ENCODE data around the gene GLS2. TPM values are rescaled to one million over a fixed set of nuclear protein-coding genes. Genes with fewer than 3 reads are reported as not detected.
"Not testable (repeated sequence)": the region's sequence is repeated elsewhere in the genome, so short reads cannot be mapped to it uniquely, and the experiment has no call there.

The GLS2 gene
- total and polyA plus RNA-seq, 2 donors (not counting 1 experiment from before 2014, with no cell fraction given) = 0.03 to 0.17 TPM

DNA sequence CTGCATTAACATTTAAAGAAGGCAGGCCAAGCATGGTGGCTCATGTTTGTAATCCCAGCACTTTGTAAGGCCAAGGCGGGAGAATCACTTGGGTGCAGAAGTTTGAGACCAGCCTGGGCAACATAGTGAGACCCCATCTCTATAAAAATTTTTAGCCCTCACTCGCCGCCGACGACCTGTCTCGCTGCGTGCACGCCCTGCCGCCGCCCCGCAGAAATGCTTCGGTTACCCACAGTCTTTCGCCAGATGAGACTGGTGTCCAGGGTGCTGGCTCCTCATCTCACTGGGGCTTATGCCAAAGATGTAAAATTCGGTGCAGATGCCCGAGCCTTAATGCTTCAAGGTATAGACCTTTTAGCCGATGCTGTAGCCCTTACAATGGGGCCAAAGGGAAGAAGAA is 22.8 kb upstream of the GLS2 start:
- Histone ChIP-seq H3K36me3 (ENCODE audit: control insufficient read depth, insufficient read depth, low read length) (no peaks in the 10 kb centered on the region), H3K9ac (ENCODE audit: insufficient read depth, low read length) (no peak overlapping the region), H3K27me3 (ENCODE audit: control insufficient read depth, insufficient read depth, low read length) (no peaks in the 10 kb centered on the region), H3K9me3 (ENCODE audit: control insufficient read depth, insufficient read depth, low read depth, low read length) (no peaks in the 10 kb centered on the region), H2AFZ (ENCODE audit: low read length) (no peak overlapping the region), H3K4me2 (ENCODE audit: extremely low read depth, insufficient read depth, low read length) (no peak overlapping the region), H3K4me1 (ENCODE audit: control insufficient read depth, extremely low read depth, insufficient read depth, low read length) (no peaks in the 10 kb centered on the region), H3K4me3 (replicated peaks in 1 of 4; ENCODE audit: control extremely low read depth in 1 of 4, insufficient read depth in 1 of 4, low read depth in 3 of 4, low read length in 4 of 4) (no peak overlapping the region), H4K20me1 (ENCODE audit: control insufficient read depth, extremely low read depth, insufficient read depth, low read length) (no peaks in the 10 kb centered on the region), H3K79me2 (ENCODE audit: control insufficient read depth, insufficient read depth, low read length) (no peaks in the 10 kb centered on the region), H3K27ac (ENCODE audit: insufficient read depth, low read length) (no peak overlapping the region)
- TF ChIP-seq, protein P1, sequence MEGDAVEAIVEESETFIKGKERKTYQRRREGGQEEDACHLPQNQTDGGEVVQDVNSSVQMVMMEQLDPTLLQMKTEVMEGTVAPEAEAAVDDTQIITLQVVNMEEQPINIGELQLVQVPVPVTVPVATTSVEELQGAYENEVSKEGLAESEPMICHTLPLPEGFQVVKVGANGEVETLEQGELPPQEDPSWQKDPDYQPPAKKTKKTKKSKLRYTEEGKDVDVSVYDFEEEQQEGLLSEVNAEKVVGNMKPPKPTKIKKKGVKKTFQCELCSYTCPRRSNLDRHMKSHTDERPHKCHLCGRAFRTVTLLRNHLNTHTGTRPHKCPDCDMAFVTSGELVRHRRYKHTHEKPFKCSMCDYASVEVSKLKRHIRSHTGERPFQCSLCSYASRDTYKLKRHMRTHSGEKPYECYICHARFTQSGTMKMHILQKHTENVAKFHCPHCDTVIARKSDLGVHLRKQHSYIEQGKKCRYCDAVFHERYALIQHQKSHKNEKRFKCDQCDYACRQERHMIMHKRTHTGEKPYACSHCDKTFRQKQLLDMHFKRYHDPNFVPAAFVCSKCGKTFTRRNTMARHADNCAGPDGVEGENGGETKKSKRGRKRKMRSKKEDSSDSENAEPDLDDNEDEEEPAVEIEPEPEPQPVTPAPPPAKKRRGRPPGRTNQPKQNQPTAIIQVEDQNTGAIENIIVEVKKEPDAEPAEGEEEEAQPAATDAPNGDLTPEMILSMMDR (conservative IDR thresholded peaks at IDR 0.05 in 1 of 2, IDR thresholded peaks at IDR 0.05 in 1 of 2; ENCODE audit: low read depth in 1 of 2, low read length in 2 of 2) = no peak
- TF ChIP-seq EZH2 (IDR thresholded peaks at IDR 0.05; ENCODE audit: low read length, missing control alignments) = no peak
- DNase-seq (ENCODE audit: low read depth in 2 of 2) = no peak

DNA sequence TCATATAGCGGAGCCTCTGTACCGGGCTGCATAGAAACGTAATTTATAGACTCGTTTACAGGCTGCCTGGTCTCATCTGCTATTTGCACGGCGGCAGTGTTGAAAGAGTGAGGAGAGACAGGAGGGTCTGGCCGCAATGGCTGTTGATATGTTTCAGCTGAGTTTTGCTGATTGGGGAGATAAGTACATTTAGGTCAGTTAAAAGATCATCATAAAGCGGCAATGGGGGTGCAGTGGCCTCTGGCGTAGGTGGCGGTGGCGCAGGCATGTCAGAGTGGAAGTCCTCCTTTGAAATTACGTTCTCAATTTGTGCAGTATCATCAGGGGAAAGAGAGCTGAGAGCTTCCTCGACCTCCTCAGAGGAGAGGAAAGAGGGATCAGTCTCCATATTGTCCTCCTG is 11.9 kb upstream of the GLS2 start:
- not testable (repeated sequence) for H3K27me3 ChIP-seq (ENCODE audit: control insufficient read depth, insufficient read depth, low read length); H3K4me1 ChIP-seq (ENCODE audit: control insufficient read depth, extremely low read depth, insufficient read depth, low read length); H3K27ac ChIP-seq (ENCODE audit: insufficient read depth, low read length); H3K79me2 ChIP-seq (ENCODE audit: control insufficient read depth, insufficient read depth, low read length); H2AFZ ChIP-seq (ENCODE audit: low read length); H3K4me3 ChIP-seq (replicated peaks in 1 of 4; ENCODE audit: control extremely low read depth in 1 of 4, insufficient read depth in 1 of 4, low read depth in 3 of 4, low read length in 4 of 4); H3K9me3 ChIP-seq (ENCODE audit: control insufficient read depth, insufficient read depth, low read depth, low read length); H3K4me2 ChIP-seq (ENCODE audit: extremely low read depth, insufficient read depth, low read length); DNase-seq (ENCODE audit: low read depth in 2 of 2); H3K9ac ChIP-seq (ENCODE audit: insufficient read depth, low read length); H4K20me1 ChIP-seq (ENCODE audit: control insufficient read depth, extremely low read depth, insufficient read depth, low read length); H3K36me3 ChIP-seq (ENCODE audit: control insufficient read depth, insufficient read depth, low read length)

DNA sequence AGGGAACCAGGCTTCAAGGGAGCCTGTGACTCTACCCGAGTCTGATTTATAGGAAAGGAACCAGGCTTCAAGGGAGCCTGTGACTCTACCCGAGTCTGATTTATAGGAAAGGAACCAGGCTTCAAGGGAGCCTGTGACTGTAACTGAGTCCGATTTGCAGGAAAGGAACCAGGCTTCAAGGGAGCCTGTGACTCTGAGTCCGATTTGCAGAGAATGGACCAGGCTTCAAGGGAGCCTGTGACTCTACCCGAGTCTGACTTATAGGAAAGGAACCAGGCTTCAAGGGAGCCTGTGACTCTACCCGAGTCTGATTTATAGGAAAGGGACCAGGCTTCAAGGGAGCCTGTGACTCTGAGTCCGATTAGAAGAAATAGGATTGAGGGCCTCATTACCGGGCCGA is 11.5 kb upstream of the GLS2 start:
- H3K79me2 ChIP-seq (ENCODE audit: control insufficient read depth, insufficient read depth, low read length); H3K36me3 ChIP-seq (ENCODE audit: control insufficient read depth, insufficient read depth, low read length); H3K4me3 ChIP-seq (replicated peaks in 1 of 4; ENCODE audit: control extremely low read depth in 1 of 4, insufficient read depth in 1 of 4, low read depth in 3 of 4, low read length in 4 of 4); H4K20me1 ChIP-seq (ENCODE audit: control insufficient read depth, extremely low read depth, insufficient read depth, low read length); H3K4me1 ChIP-seq (ENCODE audit: control insufficient read depth, extremely low read depth, insufficient read depth, low read length); H3K9ac ChIP-seq (ENCODE audit: insufficient read depth, low read length); H3K9me3 ChIP-seq (ENCODE audit: control insufficient read depth, insufficient read depth, low read depth, low read length); H2AFZ ChIP-seq (ENCODE audit: low read length); DNase-seq (ENCODE audit: low read depth in 2 of 2); H3K27me3 ChIP-seq (ENCODE audit: control insufficient read depth, insufficient read depth, low read length); H3K4me2 ChIP-seq (ENCODE audit: extremely low read depth, insufficient read depth, low read length); H3K27ac ChIP-seq (ENCODE audit: insufficient read depth, low read length): not testable (repeated sequence)

DNA sequence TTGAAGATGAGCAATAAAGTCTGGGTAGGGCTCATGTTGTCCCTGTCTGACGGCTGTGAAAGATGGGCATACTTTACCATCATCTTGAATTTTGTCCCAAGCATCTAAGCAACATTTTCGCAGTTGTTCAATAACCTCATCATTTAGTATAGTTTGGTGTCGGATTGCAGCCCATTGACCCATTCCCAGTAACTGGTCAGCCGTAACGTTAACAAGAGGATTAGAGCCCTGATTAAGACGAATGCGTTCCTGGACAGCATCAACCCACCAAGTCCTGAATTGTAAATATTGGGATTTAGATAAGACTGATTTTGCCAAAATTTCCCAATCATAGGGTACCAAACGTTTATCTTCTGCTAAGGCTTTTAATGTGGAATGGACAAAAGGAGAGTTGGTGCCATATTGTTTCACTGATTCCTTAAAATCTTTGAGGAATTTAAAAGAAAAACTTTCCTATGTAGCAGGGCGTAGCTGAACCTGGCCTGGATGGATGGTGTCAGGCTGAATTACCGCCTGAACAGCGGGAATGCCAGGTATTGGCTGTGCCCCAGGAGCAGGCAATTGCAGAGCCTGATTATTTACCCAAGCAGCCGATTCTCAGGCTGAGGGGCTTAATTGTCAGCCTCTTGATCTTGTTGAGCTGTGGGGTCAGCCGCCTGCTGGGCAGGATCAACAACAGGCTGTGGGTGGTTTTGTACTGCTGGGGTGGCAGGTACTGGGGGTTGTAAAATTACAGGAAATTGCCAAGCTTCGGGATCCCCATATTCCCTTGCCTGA is 10.4 kb upstream of the GLS2 start:
- H3K27me3 ChIP-seq (ENCODE audit: control insufficient read depth, insufficient read depth, low read length) = not testable (repeated sequence)

More for the DNA sequence above, 10.4 kb upstream of the GLS2 start:
- H2AFZ ChIP-seq (ENCODE audit: low read length); H3K79me2 ChIP-seq (ENCODE audit: control insufficient read depth, insufficient read depth, low read length); H3K27ac ChIP-seq (ENCODE audit: insufficient read depth, low read length); H3K9ac ChIP-seq (ENCODE audit: insufficient read depth, low read length); H3K36me3 ChIP-seq (ENCODE audit: control insufficient read depth, insufficient read depth, low read length); H4K20me1 ChIP-seq (ENCODE audit: control insufficient read depth, extremely low read depth, insufficient read depth, low read length); DNase-seq (ENCODE audit: low read depth in 2 of 2); H3K4me1 ChIP-seq (ENCODE audit: control insufficient read depth, extremely low read depth, insufficient read depth, low read length); H3K4me3 ChIP-seq (replicated peaks in 1 of 4; ENCODE audit: control extremely low read depth in 1 of 4, insufficient read depth in 1 of 4, low read depth in 3 of 4, low read length in 4 of 4); H3K9me3 ChIP-seq (ENCODE audit: control insufficient read depth, insufficient read depth, low read depth, low read length); H3K4me2 ChIP-seq (ENCODE audit: extremely low read depth, insufficient read depth, low read length): not testable (repeated sequence)
